GM12891 (cell line): ENCODE results near the gene HSD3B2.

ENCODE experiments used
- DNase-seq: peaks from one replicate; pipeline ENCODE4 v3.0.0; 2011; ENCODE audit warnings: low spot score; ENCODE audit not compliant: insufficient read length
- FAIRE-seq: peaks from 2 replicates; lab custom pipeline; 2011; peaks lifted over from hg19 to GRCh38; lab: Jason Lieb, UNC
- PAX5 ChIP-seq: IDR thresholded peaks from 2 replicates; pipeline ENCODE4 v1.6.1; 2011; ENCODE audit warnings: low read length, moderate library complexity, mild to moderate bottlenecking; ENCODE audit not compliant: insufficient read depth, severe bottlenecking
- POLR2A ChIP-seq: IDR thresholded peaks from 2 replicates; pipeline ENCODE4 v1.6.1; 2011; ENCODE audit warnings: low read depth, low read length, control low read depth
- POLR2AphosphoS5 ChIP-seq: IDR thresholded peaks from 2 replicates; pipeline ENCODE4 v1.6.1; 2011; ENCODE audit warnings: low read depth, low read length, control low read depth
- POU2F2 ChIP-seq: IDR thresholded peaks from 2 replicates; pipeline ENCODE4 v1.6.1; 2011; ENCODE audit warnings: low read depth, mild to moderate bottlenecking, control low read depth, low read length, moderate library complexity
- SPI1 ChIP-seq: IDR thresholded peaks from 2 replicates; pipeline ENCODE4 v1.6.1; 2011; ENCODE audit warnings: low read depth, low read length, control low read depth
- TAF1 ChIP-seq: IDR thresholded peaks from 2 replicates; pipeline ENCODE4 v1.6.1; 2011; ENCODE audit warnings: low read depth, low read length, control low read depth

Gene HSD3B2

GRCh38 chr1:119379117-119379516 lies 35.8 kb upstream of the HSD3B2 start:
- no peak for DNase-seq
- no peak for FAIRE-seq
- TF ChIP-seq SPI1 (no peak), PAX5 (no peak), POLR2A (no peak), POLR2AphosphoS5 (no peak), POU2F2 (no peak), TAF1 (no peak)

DNA sequence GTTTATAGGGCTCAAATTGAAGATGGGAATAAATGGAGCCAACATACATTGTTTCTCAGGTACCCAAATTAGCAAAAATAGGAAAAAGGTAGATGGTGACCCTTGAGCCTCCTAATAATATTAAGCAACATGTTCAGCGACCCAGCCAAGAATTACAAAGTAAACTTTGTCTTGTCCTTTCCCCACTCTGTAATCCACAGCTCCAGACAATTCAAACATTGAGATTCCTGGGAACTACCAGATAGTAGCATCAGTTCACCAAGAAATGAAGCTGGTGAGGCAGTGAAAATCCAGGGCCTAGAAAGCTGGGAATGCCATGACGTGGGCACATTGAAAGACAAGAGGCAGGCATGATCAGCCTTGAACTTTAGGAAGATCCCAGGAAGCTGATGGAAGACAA lies 34.6 kb upstream of the HSD3B2 start:
- TF ChIP-seq POU2F2 (no peak), PAX5 (no peak), POLR2AphosphoS5 (no peak), POLR2A (no peak), SPI1 (no peak), TAF1 (no peak)
- FAIRE-seq (no peak), DNase-seq (no peak)

DNA sequence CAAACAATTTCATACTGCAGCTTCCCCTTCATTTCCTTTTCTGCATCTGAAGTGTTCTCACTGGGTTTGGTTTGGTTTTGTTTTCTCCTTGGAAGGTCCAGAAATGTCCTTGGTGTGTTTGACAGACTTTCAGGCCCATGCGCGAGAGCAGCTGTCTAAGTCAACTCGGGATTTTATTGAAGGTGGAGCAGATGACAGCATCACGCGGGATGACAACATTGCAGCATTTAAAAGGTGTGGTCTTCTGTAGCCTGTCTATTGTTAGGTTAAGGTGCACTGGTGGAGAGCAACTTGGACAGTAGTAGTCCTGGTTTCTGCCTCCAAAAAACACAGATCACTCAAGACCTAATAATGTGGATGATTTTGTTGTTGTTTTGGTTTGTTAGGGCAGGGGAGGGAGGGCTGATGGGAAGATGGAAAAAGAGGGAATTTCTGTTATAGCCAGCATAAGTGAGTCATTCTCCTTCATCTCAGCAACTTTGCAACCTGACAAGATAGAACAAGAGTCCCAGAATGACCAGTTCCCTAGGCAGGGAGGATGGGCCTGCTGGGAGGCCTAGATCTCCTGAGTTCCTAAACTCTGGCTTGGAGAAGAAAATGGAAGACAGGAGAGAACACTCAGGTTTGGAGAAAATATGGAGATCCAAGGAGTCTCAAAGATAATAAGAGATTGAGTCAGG lies 33.8 kb upstream of the HSD3B2 start:
- TF ChIP-seq SPI1 (no peak), POLR2A (no peak), POU2F2 (no peak), PAX5 (no peak), TAF1 (no peak), POLR2AphosphoS5 (no peak)
- DNase-seq (no peak), FAIRE-seq (no peak)

GRCh38 chr1:119384591-119384990 lies 30.4 kb upstream of the HSD3B2 start:
- TF ChIP-seq POLR2A = no peak
- no peak for TF ChIP-seq TAF1
- TF ChIP-seq PAX5 = no peak
- no peak for TF ChIP-seq POU2F2
- no peak for TF ChIP-seq SPI1
- TF ChIP-seq POLR2AphosphoS5 = no peak
- FAIRE-seq = no peak
- no peak for DNase-seq

GRCh38 chr1:119385650-119386049 lies 29.3 kb upstream of the HSD3B2 start:
- FAIRE-seq (no peak), DNase-seq (no peak)
- no peak for TF ChIP-seq POLR2A
- no peak for TF ChIP-seq TAF1
- no peak for TF ChIP-seq POLR2AphosphoS5
- TF ChIP-seq SPI1 = no peak
- TF ChIP-seq PAX5 = no peak
- no peak for TF ChIP-seq POU2F2

DNA sequence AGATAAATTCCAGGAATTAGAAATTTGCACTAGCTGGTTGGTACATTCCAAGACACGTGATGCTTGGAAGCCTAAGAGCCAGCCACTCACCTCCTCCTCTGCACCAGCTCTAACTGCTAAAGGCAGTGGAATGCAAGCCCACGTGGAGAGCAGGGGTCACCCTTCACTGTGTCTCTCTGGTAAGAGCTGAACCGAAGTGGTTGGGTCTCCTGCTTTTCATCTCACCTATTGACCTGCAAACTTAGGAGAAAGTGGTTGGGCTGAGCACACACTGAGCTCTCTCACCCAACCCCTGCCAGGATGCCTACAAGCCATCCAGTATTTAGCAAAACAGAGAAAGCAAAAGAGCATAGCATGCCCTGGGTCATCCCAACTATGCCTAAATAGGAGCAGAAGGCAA lies 27.1 kb upstream of the HSD3B2 start:
- no peak for FAIRE-seq
- TF ChIP-seq SPI1 (no peak), PAX5 (no peak), POLR2A (no peak), POLR2AphosphoS5 (no peak), POU2F2 (no peak), TAF1 (no peak)
- DNase-seq = no peak

GRCh38 chr1:119388450-119388849 lies 26.5 kb upstream of the HSD3B2 start:
- TF ChIP-seq POU2F2 = no peak
- TF ChIP-seq POLR2A = no peak
- no peak for TF ChIP-seq POLR2AphosphoS5
- TF ChIP-seq SPI1 = no peak
- no peak for TF ChIP-seq PAX5
- TF ChIP-seq TAF1 = no peak
- FAIRE-seq (no peak), DNase-seq (no peak)

- TF ChIP-seq POLR2AphosphoS5 = no peak
- no peak for TF ChIP-seq PAX5
- no peak for TF ChIP-seq POU2F2
- no peak for TF ChIP-seq TAF1
- FAIRE-seq = no peak
- no peak for DNase-seq
Measured at GRCh38 chr1:119390526-119390925, 24.4 kb upstream of the HSD3B2 start.

DNA sequence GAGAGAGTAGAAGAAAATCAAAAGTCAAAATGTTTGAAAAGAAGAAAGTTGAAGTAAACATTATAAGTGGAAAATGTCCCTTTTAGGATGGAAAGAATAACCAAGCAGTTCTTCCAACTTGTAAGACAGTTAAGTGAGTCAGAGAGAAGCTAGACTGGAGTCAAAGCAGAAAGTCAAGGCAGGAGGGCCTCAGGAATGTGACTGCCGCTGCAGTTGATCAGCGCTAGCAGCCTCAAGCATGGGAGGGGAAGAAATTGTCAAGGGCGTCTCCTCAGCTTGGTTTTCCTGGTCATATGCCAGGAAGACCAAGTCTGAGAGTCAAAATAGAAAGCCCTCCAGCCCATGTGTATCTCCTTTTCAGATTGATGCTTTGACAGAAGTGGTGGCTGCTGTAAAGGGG lies 23.2 kb upstream of the HSD3B2 start:
- no peak for FAIRE-seq
- DNase-seq = no peak
- TF ChIP-seq PAX5 = no peak
- no peak for TF ChIP-seq TAF1
- no peak for TF ChIP-seq SPI1
- no peak for TF ChIP-seq POU2F2
- TF ChIP-seq POLR2A = no peak
- no peak for TF ChIP-seq POLR2AphosphoS5
